ACHN (cell line): ENCODE results near the gene AMIGO1.
"Not testable (repeated sequence)": the region's sequence is repeated elsewhere in the genome, so short reads cannot be mapped to it uniquely, and the experiment has no call there.

Experiments used
- DNase-seq: peaks from one replicate; pipeline ENCODE4 v3.0.0-alpha.2; 2015
- in situ Hi-C: cut with HindIII; loops from 2 replicates; pipeline ENCODE4 v1.10.0; 2017; ENCODE audit warnings: low sequenced_read_pairs, low pct_ligation_motif_present, low pct_unique_long_range_greater_than_20kb

The AMIGO1 gene

DNA sequence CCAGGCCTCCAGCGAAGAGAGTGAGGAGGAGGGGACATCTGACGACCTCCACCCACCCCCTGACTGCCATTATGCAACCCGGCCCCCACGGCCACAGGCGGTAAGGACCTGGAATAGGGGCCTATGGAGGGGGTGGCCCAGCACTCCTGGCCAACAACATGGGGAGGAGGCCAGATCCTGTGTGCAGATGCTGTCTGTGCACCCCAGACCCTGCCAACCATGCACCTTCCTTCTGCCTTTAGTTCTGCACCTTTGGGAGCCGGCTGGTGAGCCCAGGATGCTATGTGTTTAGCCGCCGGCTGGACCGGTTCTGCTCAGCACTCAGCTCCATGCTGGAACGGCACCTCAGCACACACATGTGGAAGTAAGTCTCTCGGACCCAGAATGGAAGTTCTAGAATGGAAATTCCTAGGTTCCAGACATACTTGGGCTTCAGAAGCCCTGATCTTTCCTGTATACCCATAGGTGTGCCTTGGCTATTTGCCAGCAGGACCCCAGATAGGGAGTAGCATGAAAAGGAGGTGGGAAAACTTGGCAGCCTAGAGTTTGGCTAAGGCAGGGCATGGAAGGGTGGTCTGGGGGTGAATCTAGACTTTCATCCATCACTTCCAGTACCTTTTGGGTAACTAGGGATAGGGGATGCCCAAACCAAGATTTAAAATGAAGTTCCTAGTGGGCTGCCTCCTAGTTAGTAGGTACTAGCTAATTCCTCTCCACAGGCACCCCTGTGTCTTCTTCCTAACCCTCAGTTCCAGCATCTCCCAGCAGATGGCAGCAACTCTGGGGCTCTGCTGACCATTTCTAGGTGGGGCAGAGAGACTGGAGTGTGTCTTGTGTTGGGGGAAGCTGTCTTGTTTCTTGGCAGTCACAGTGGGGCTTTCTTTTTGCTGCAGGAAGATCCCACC, 19.2 kb downstream of the AMIGO1 start:
- in situ Hi-C loops, result no loop called here
- DNase-seq, result peak; percentile 59

DNA sequence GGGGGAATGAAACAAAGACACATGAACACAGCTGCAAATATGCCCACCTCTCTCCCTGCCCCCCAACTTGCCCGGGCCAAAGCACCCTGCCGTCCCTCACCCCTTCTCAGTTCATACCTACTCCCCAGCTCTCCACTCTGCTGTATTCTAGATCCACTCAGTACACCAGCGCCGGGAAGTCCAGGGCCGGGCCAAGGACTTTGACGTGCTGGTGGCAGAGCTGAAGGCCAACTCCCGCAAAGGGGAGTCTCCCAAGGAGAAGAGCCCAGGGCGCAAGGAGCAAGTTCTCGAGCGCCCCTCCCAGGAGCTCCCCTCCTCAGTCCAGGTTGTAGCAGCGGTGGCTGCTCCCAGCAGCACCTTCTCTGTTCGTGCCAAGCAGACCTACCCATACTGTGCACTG, 20.8 kb downstream of the AMIGO1 start:
- no peak for DNase-seq
- in situ Hi-C loops, result no loop called here

DNA sequence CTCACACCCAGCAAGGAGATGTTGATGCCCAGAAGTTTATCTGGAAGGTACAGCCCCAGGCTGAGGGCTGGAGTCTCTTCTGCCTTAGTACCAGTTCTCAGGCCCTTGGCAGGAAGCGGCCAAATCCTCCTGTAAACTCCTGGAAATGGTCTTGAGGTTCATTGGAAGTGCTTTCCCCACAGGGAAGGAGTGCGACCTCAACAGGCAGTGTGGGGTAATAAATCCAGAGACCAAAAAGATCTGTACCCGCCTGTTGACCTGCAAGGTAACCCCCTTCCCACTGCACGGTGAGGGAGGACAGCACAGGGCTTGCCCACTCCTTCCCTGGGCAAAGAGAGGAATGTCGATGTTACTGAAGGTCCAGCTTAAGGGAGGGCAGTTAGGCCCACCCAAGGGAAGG, 21.3 kb downstream of the AMIGO1 start:
- DNase-seq, result no peak
- in situ Hi-C loops, result no loop called here

GRCh38 chr1:109487261-109487660, 22.3 kb downstream of the AMIGO1 start:
- DNase-seq, result no peak
- in situ Hi-C loops, result no loop called here

GRCh38 chr1:109485001-109485400, 24.5 kb downstream of the AMIGO1 start:
- DNase-seq, result no peak
- in situ Hi-C loops, result no loop called here

DNA sequence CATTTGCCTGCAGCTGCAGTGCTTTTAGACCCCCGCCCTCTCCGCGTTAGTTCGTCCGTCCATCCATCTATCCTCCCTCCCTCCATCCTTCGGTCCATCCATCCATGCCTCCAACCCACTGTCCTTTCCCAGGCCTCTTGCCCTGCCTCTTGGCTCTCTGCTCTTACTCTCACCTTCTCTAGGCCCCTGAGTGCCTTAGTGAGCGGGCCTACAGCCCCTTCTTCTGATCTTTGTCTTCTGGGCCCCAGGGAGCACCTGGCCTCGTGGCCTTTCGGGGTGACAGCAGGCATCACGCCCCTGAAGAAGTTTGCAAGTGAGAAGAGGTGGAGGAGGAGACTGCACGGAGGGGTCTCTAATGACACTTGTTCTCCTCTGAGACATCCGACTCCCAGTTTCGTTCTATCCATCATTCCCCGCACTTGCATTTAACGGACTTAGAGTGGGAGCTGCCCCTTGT, 25.0 kb downstream of the AMIGO1 start:
- in situ Hi-C loops, result no loop called here
- no peak for DNase-seq

DNA sequence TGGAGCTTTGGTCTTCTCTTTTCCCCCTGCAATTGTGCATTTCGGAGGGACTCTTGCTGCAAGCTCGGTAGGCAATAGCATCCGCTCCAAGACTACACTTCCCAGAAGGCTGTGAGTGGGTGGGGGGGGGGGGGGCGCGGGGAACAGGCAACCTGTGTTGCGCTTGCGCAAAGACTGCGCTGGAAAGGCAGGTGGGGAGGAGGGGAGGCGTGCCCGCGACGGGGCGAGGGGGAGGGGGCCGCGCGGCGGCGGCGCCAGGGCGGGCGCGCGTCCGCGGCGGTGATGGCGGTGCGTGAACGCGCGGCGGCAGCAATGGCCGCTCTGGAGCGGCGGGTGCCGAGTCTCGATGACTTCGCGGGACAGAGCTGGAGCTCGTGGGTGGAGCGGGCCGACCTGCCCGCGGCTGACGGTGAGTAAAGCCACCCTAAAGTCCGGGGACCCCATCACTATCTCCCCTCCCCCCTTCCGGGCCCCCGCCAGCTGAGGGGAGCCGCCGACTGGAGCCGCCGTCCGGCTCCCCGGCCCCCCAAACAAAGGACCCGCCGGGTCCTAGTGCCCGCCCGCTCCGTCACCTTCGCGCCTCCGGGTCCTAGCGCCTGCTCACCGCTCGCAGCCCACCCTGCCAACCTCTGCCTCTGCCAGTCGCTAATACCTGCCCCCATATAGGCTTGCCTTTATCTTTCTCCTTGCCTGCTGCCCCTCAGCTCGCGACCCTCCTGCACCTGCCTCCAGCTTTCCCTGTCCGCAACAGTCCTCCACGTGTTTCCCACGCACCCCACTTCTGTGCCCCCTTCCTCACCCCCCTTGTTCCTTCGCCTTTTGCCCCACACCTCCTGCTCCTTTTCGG, 25.6 kb downstream of the AMIGO1 start, which contains the start of gene ATXN7L2:
ATXN7L2 (plus strand) TSS at position 234 of the 847 bp plus-strand sequence; CDS start at position 283, 49 bp downstream.
- peak; percentile 86 for DNase-seq
- in situ Hi-C loops, result no loop called here

DNA sequence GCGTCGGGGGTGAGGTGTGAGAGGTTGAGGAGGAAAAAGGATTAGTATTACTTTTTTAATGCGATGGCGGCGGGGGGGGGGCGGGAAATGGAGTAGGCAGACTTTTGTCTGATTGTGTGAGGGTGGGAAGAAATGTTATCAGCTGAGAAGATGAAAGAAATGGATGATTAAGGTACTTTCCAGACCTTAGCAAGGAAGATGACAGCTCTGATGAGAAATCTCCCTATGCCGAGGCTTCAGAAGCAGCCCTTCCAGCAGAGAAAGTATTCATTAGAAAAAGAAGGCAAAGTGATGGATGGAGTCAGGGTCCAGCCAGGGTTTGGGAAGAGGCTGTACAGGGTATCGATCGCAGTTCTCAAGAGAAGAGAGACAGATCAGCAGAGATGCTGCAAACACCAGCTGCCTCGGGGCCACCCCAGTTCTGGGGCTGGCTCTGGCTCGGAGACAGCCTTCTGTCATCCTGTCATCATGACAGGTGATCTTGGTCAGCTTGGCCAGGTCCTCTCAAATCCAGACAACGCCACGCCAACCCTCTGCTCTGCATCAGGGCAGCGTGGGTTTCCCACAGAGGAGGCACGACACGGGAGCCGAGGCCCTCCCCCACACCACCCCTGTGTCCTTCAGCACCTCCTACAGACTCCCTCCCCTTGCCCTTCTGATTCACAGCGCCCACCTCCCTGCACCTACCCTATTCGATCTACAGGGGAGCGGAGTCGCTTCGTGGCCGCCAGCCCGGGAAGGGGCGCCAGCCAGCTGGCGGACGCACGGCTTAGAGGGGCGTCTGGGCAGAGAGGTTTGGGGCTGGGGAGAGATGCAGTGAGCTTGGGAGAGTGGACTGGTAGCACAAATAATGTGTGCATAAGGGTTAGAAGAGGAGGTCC, 26.5 kb downstream of the AMIGO1 start:
- no peak for DNase-seq
- in situ Hi-C loops, result no loop called here

GRCh38 chr1:109482242-109482641, 27.3 kb downstream of the AMIGO1 start:
- in situ Hi-C loops, result no loop called here
- no peak for DNase-seq

DNA sequence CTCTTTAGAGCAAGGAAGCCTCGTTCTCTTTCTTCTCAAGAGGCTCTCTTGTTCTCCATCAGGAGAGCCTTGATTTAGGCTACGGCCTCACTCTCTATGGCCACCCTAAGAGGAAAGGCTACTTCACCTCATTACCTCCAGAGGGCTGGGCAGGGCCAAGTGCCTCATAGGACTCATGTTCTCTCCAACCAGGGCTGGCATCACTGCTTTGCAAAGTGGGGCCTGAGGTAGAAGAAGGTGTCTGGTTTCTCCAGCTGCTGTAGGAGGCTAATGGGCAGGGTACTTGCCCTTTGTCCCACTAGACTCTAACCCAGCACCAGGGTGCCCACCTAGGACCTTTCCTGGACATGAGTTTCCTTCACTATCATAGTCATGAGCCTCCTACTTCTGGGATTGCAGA, 27.9 kb downstream of the AMIGO1 start:
- in situ Hi-C loops, result no loop called here
- DNase-seq, result no peak

- DNase-seq, result no peak
- in situ Hi-C loops, result no loop called here
Measured at GRCh38 chr1:109479901-109480300, 29.6 kb downstream of the AMIGO1 start.

DNA sequence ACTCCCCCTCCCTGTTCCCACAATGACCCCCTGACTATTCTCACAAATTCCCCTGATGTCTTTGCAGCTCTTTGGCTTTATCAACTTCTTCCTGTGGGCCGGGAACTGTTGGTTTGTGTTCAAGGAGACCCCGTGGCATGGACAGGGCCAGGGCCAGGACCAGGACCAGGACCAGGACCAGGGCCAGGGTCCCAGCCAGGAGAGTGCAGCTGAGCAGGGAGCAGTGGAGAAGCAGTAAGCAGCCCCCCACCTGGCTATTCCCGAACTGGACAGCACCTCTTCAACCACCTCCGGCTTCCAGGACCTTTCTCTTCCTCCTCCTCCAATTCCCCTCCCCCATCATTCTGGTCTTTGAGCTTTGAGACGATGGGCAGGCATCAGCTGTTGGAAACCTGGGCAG, 30.2 kb downstream of the AMIGO1 start:
- in situ Hi-C loops, result no loop called here
- no peak for DNase-seq

- peak; percentile 6 for DNase-seq
Measured at GRCh38 chr1:109478806-109479205, 30.7 kb downstream of the AMIGO1 start.

DNA sequence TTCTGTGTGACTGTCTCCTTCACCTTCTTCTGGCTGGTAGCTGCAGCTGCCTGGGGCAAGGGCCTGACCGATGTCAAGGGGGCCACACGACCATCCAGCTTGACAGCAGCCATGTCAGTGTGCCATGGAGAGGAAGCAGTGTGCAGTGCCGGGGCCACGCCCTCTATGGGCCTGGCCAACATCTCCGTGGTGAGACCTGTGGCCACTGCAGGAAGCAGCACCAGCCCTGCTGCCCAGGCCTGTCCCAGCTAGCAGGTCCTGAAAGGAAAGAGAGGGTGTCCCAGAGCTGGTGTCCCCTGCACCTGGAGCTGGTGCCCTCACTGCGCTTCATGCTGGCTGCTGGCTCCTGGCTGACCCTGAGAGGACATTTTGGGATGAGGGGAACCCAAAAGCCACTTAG, 31.7 kb downstream of the AMIGO1 start:
- DNase-seq, result no peak
- in situ Hi-C loops, result no loop called here

More at GRCh38 chr1:109478806-109479205, 30.7 kb downstream of the AMIGO1 start:
- in situ Hi-C loops, result no loop called here

DNA sequence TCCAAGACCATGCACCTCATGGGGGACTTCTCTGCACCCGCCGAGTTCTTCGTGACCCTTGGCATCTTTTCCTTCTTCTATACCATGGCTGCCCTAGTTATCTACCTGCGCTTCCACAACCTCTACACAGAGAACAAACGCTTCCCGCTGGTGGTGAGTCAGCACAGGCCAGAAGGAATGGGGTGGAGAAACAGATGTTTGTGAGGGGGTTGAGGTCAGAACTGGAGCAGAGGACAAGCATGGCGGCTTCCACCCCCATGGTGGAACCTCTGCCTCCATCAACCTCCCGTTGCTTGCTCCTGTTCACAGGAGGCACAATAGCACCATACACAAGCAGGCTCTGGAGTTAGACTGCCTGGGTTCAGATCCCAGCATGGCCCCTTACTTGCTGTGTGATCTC, 32.7 kb downstream of the AMIGO1 start:
- no peak for DNase-seq
- in situ Hi-C loops, result no loop called here

DNA sequence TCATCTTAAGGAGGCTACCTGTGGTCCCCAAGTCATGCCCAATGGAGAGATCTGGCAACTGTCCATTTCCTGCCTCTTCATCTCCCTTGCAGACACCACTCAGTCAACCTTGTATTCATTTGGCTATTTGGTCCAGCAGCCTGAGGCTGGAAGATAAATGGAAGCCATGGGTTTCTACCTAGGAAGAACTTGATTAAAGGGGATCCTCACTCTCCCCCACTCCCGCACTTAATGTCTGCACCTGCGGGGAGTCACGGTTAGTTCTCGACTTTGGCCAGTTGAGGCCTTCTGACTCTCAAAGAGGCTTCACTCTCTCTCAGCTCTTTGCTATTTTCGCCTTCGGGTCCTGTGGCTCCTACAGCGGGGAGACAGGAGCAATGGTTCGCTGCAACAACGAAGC, 34.3 kb downstream of the AMIGO1 start:
- in situ Hi-C loops, result no loop called here
- DNase-seq, result no peak

- DNase-seq, result no peak
- in situ Hi-C loops, result no loop called here
Measured at GRCh38 chr1:109474697-109475096, 34.8 kb downstream of the AMIGO1 start.

DNA sequence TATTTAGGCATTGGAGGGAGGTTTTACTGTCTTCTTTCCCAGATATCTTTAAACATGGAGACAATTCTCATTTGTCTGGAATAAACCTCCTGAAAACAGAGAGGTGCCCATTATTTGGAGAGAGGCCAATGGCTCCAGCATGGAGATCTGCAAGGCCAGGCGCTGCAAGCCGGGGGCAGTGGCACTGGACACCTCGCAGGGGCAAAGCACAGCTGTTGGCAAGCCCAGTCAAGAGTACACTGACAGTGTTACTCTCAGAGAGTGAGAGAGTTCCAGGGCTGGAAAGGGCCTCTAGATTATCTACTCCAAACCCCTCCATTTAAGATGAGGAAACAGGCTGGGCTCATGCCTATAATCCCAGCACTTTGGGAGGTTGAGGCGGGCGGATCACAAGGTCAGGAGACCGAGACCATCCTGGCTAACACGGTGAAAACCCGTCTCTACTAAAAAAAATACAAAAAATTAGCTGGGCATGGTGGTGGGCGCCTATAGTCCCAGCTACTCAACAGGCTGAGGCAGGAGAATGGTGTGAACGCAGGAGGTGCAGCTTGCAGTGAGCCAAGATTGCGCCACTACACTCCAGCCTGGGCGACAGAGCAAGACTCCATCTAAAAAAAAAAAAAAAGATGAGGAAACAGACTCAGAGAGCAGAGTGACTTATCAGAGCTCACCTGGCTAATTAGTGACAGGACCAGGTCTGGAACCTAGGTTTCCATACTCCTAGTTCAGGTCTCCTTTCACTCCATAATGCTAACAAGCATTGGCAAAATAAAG, 36.1 kb downstream of the AMIGO1 start:
- DNase-seq, in situ Hi-C loops: not testable (repeated sequence)
